ENCODE measurements around the gene PROK1.

DNA sequence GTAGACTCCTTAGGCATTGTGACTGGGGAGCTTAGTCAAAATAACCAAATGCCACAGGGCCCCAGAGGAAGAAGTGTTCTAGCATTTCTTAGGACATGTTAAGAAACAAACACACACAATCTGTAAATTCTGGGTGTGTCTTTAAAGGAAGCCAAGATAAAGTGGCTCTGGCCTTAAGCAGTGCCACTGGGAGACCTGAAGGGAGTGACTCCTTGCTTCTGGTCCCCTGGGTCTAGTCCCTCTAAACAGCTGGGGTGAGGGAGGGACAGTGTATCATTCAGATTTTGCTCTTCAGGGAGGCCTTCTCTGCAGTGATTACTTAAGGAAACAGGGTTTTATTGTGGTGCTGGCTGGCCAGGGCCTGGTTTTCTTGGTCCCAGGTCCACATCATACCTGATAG, 9.1 kb upstream of the PROK1 start:
- TF ChIP-seq POLR2A (IDR thresholded peaks at IDR 0.05) (no peak), CTCF (IDR thresholded peaks at IDR 0.05) (no peak), POLR2AphosphoS5 (IDR thresholded peaks at IDR 0.05) (no peak), EP300 (IDR thresholded peaks at IDR 0.05) (no peak)

All from suprapubic skin (tissue), 4 donors.